DND-41 (cell line): ENCODE results near the gene ST8SIA2.

Experiments used
- ATAC-seq: fragments of 200-7000 bp; cut with Tn5 transposase; 3 replicates; pipeline ENCODE4 v1.9.1; 2021; ENCODE audit warnings: low read depth; ENCODE audit not compliant: insufficient read depth
- DNase-seq: peaks from one replicate; pipeline ENCODE4 v3.0.0-alpha.2; 2020
- H2AFZ ChIP-seq: 2 replicates; pipeline ENCODE4 v1.6.0; 2012; ENCODE audit warnings: low read depth, low read length
- H3K27ac ChIP-seq: 2 replicates; pipeline ENCODE4 v1.5.1; 2012; ENCODE audit warnings: low read length, inconsistent platforms
- H3K27me3 ChIP-seq: fragments of 200-600 bp; sonication (generic); 2 replicates; pipeline ENCODE4 v1.6.0; 2012; ENCODE audit warnings: low read length, mild to moderate bottlenecking, inconsistent platforms; ENCODE audit not compliant: insufficient read depth, poor library complexity
- H3K36me3 ChIP-seq: 2 replicates; pipeline ENCODE4 v1.5.1; 2012; ENCODE audit warnings: low read length, inconsistent platforms; ENCODE audit not compliant: insufficient read depth
- H3K4me1 ChIP-seq: 2 replicates; pipeline ENCODE4 v1.5.1; 2012; ENCODE audit warnings: mild to moderate bottlenecking, low read length; ENCODE audit not compliant: insufficient read depth
- H3K4me2 ChIP-seq: 2 replicates; pipeline ENCODE4 v1.6.0; 2012; ENCODE audit warnings: mild to moderate bottlenecking, moderate library complexity, low read length, inconsistent platforms; ENCODE audit not compliant: insufficient read depth
- H3K4me3 ChIP-seq, 2 experiments: fragments of 200-600 bp in 1 of 2; shearing (Covaris generic) in 1 of 2; 2 replicates each; pipeline ENCODE4 v1.5.1; 2012 to 2016; ENCODE audit warnings: inconsistent platforms in 2 of 2, low read length in 2 of 2, mild to moderate bottlenecking in 2 of 2, low read depth in 1 of 2, moderate library complexity in 1 of 2
- H3K79me2 ChIP-seq: 2 replicates; pipeline ENCODE4 v1.6.0; 2012; ENCODE audit warnings: low read length, inconsistent platforms; ENCODE audit not compliant: insufficient read depth
- H3K9ac ChIP-seq: 2 replicates; pipeline ENCODE4 v1.6.0; 2012; ENCODE audit warnings: low read depth, mild to moderate bottlenecking, inconsistent platforms, low read length, moderate library complexity
- H3K9me3 ChIP-seq: 2 replicates; pipeline ENCODE4 v1.5.1; 2012; ENCODE audit warnings: low read length, moderate library complexity, mild to moderate bottlenecking, inconsistent platforms; ENCODE audit not compliant: insufficient read depth, severe bottlenecking
- H4K20me1 ChIP-seq: 2 replicates; pipeline ENCODE4 v1.6.0; 2012; ENCODE audit warnings: low read length; ENCODE audit not compliant: insufficient read depth
- CTCF ChIP-seq: IDR thresholded peaks from 2 replicates; pipeline ENCODE4 v1.5.1; 2012; ENCODE audit warnings: borderline replicate concordance, low read length, moderate library complexity, mild to moderate bottlenecking; ENCODE audit not compliant: poor library complexity, severe bottlenecking; ENCODE audit errors: extremely low read depth
- EZH2 ChIP-seq: IDR thresholded peaks from 3 replicates; pipeline ENCODE4 v1.6.1; 2012; ENCODE audit warnings: borderline replicate concordance, low read depth, mild to moderate bottlenecking, moderate library complexity, low read length, inconsistent platforms; ENCODE audit not compliant: severe bottlenecking

ST8SIA2 gene

DNA sequence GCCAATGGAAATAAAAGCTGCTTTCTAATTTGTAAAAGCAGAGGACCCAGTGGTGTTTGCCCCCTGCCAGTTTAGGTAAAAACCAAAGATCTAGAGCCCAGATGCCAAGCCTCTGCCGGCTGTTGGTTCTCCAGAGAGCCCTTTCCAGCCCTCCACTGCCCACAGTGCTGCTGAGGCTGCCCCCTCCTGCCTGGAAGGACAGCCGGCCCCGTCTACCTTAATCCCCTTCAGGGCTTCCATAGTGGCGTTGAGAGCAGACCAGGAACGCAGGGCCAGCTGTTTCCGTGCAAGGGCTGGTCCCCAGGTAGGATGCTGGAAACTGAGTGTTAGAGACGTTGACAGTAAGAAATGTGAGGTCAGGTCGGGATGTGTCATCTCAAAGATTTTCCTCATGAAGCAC is 6.9 kb downstream of the ST8SIA2 start:
- Histone ChIP-seq H3K4me1 (no peaks in the 10 kb centered on the region), H3K27me3 (peaks cover 9% of the 10 kb centered on the region), H3K9ac (no peak overlapping the region), H3K27ac (no peak overlapping the region), H3K4me2 (no peak overlapping the region), H3K4me3 (no peak overlapping the region), H4K20me1 (no peaks in the 10 kb centered on the region), H3K36me3 (no peaks in the 10 kb centered on the region), H3K79me2 (no peaks in the 10 kb centered on the region), H2AFZ (no peak overlapping the region), H3K9me3 (no peaks in the 10 kb centered on the region)
- TF ChIP-seq EZH2 (no peak), CTCF (no peak)
- ATAC-seq (no peak), DNase-seq (no peak)

DNA sequence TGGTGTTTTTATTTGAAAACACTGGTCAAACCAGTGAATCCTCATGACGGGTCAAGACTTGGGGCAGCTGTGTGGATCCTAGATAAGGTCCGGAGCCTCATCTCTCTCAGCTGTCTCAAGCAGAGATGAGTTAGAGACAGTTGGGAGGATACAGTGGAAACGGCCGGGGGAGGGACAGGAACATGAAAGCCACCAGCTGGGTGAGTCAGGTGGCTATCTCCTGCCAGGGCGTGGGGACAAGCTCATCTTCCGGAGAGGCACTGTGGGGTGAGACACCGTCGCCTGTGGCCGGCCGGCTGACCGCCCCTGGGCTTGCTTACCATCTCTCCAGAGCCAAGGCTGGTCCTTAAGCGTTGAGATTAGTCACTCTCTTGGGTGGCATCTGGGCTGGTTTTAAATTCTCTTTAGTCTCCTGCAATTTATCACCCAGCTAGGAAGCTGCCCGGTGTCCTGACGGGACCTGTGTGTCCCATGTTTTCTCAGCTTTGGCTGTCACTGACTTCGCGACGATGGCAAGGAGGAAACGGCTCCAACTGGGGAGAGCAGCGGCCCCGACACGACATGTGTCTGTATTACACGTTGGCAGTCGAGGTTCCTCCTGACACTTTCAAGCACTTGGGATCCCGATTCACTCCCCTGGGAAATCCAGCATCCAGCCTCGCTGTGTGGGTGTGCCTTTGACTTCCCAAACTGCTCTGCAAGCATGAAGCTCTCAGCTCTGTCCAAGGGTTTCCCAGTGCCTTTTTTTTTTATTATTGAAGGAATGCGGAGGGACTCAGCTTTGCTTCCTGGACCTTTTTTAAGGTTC is 7.5 kb downstream of the ST8SIA2 start:
- Histone ChIP-seq H3K9me3 (no peaks in the 10 kb centered on the region), H3K4me2 (no peak overlapping the region), H3K27ac (no peak overlapping the region), H3K36me3 (no peaks in the 10 kb centered on the region), H3K27me3 (peaks cover 9% of the 10 kb centered on the region), H3K4me3 (no peak overlapping the region), H3K9ac (no peak overlapping the region), H2AFZ (no peak overlapping the region), H4K20me1 (no peaks in the 10 kb centered on the region), H3K4me1 (no peaks in the 10 kb centered on the region), H3K79me2 (no peaks in the 10 kb centered on the region)
- no peak for TF ChIP-seq EZH2
- DNase-seq (no peak), ATAC-seq (no peak)

DNA sequence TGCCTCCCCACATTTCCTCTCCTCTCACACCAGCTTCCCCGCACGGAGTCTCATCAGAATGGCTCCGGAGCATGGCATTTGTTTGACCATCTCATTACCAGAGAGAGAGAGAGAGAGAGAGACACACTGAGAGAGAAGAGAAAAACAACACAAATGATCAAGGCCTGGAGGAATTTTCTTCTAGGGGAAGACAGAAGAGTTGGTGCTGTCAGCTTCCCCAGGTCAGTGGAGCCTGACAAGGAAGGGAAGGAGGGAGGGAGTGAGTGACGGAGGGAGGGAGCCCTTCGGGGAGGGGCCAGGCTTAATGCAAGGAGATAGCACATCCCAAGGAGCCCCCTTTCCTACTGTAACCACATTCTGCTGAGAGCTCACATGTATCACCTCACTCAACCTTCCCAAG is 9.1 kb downstream of the ST8SIA2 start:
- H3K27me3 ChIP-seq = peaks cover 9% of the 10 kb centered on the region
- DNase-seq (no peak), ATAC-seq (no peak)
- TF ChIP-seq EZH2 (no peak), CTCF (no peak)
- H2AFZ ChIP-seq = no peak overlapping the region
- no peak overlapping the region for H3K4me3 ChIP-seq
- H3K4me2 ChIP-seq = no peak overlapping the region
- H3K27ac ChIP-seq = no peak overlapping the region
- H3K9ac ChIP-seq = no peak overlapping the region
- no peaks in the 10 kb centered on the region for H3K36me3 ChIP-seq
- no peaks in the 10 kb centered on the region for H4K20me1 ChIP-seq
- H3K9me3 ChIP-seq = no peaks in the 10 kb centered on the region
- H3K79me2 ChIP-seq = no peaks in the 10 kb centered on the region
- no peaks in the 10 kb centered on the region for H3K4me1 ChIP-seq

DNA sequence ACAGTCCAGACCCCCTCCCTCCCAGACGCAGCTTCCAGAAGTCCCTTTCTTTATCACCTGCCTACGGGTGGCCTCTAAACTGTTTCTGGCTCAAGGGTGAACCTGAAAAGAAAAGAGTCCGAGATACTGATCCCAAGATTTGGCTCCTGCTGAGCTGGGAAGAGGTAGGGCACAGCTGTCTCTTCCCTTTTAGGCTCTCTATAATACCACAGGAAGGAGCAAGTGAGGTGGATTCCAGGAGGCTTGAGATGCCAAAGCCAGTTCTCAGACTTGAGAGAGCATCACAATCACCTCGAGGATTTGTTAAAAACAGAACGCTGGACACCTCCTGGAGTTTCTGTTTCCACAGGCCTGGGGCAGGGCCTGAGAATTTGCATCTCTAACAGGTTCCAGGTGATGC is 12.3 kb downstream of the ST8SIA2 start:
- Histone ChIP-seq H3K36me3 (no peaks in the 10 kb centered on the region), H2AFZ (no peak overlapping the region), H4K20me1 (no peaks in the 10 kb centered on the region), H3K4me1 (no peaks in the 10 kb centered on the region), H3K79me2 (no peaks in the 10 kb centered on the region), H3K9me3 (no peaks in the 10 kb centered on the region), H3K4me3 (no peak overlapping the region), H3K27ac (no peak overlapping the region), H3K9ac (no peak overlapping the region), H3K4me2 (no peak overlapping the region), H3K27me3 (peaks cover 8% of the 10 kb centered on the region)
- ATAC-seq (no peak), DNase-seq (no peak)
- TF ChIP-seq EZH2 (no peak), CTCF (no peak)
